Left cardiac atrium (tissue), 4 donors: Measurements from ENCODE around the gene TAF11L14. TPM values are rescaled to one million over a fixed set of nuclear protein-coding genes. Genes with fewer than 3 reads are reported as not detected.

Experiments
- ATAC-seq, 2 donors: fragments of 200-7000 bp; cut with Tn5 transposase; one replicate each; pipeline ENCODE4 v1.9.1; 2020; ENCODE audit warnings: mild to moderate bottlenecking in 2 of 2, moderate library complexity in 2 of 2
- DNase-seq: peaks from one replicate; pipeline ENCODE4 v3.0.0-alpha.2; 2020
- intact Hi-C, 2 donors: fragments of 100-400 bp; cut with DNase I; formaldehyde crosslinking; loops; one replicate each; pipeline versions ENCODE4 v1.14.1 to v1.15.1; 2022 to 2023
- total RNA-seq, 2 donors: library from RNA; stranded (reverse); fragmentation: NEBNext Ultra II Directional; extraction: Animal tissue kit (Norgen Biotek cat#: 25700); gene quantifications; one replicate each; pipeline ENCODE4 v1.2.1, GENCODE V29; 2021
- donor health status: DM: no; HTN: yes; CAD: no.
- donor health status: DM: no; HTN: yes; CAD: no; lungs with severe emphysema.
- donor health status: DM: yes; HTN: yes; CAD: no.
- donor health status: Dilated cardiomyopathy.

TAF11L14 gene
- total RNA-seq, 2 donors from 2014 or later: not detected

- ATAC-seq (no peak), DNase-seq (no peak)
- intact Hi-C loops: no loop called here
These were observed 36.1 kb downstream of the TAF11L14 start for GRCh38 chr5:17670353-17670752.

- intact Hi-C loops: no loop called here
- DNase-seq: no peak
- ATAC-seq: no peak
These were observed 44.6 kb downstream of the TAF11L14 start for GRCh38 chr5:17678751-17679324.

DNA sequence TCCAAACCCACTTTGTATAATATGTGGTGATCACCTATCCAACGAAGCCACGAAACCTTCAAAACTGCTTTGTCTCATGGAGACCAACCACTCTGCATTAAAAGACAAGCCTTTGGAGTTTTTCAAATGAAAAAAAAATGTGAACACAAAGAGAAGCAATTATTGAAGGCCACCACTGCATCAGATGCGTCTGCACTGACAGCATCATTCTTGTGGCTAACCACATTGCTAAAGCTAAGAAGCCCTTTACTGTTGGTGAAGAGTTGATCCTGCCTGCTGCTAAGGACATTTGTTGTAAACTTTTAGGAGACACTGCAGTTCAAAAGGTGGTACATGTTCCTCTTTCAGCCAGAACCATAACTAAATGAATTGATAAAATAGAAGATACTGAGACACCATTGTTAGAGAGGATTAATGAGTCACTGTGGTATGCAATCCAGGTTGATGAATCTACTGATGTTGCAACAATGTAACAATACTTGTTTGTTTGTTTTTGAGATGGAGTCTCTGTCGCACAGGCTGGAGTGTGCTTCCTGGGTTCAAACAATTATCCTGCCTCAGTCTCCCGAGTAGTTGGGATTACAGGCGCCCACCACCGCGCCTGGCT, 45.4 kb downstream of the TAF11L14 start:
- ATAC-seq: no peak
- intact Hi-C loops: no loop called here
- DNase-seq: no peak

DNA sequence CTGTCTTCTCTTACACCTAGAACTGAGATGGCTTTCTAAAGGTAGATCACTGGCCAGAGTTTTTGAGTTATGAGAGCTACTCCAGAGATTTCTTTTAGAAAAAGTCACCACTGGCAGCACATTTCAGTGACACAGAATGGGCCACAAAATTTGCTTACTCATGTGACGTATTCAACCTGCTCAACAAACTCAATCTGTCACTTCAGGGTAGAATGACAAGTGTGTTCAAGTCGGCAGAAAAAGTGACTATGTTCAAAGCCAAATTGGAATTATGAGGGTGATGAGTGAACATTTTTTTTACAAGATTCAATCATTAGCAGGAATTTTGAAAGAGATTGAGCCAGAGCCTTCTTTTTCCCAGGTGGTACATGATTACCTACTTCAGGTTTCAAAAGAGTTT, 46.5 kb downstream of the TAF11L14 start:
- DNase-seq: no peak
- no peak for ATAC-seq
- intact Hi-C loops: no loop called here

Other genes starting within 250 kb of the TAF11L14 start
- not detected for gene TAF11L2, start 136.2 kb upstream of the TAF11L14 start, total RNA-seq
- gene TAF11L3, start 116.1 kb upstream of the TAF11L14 start, total RNA-seq: not detected
- gene TAF11L4, start 112.7 kb upstream of the TAF11L14 start, total RNA-seq: not detected
- not detected for gene TAF11L5, start 109.2 kb upstream of the TAF11L14 start, total RNA-seq
- gene TAF11L6, start 105.8 kb upstream of the TAF11L14 start, total RNA-seq: not detected
- gene TAF11L7, start 48.7 kb upstream of the TAF11L14 start, total RNA-seq: not detected
- gene TAF11L8, start 43.5 kb upstream of the TAF11L14 start, total RNA-seq: not detected
- gene TAF11L9, start 40.1 kb upstream of the TAF11L14 start, total RNA-seq: not detected
- not detected for gene TAF11L10, start 36.6 kb upstream of the TAF11L14 start, total RNA-seq
- gene TAF11L11, start 30.3 kb upstream of the TAF11L14 start, total RNA-seq: not detected
- gene TAF11L12, start 24.1 kb upstream of the TAF11L14 start, total RNA-seq: not detected
- gene TAF11L13, start 2.4 kb upstream of the TAF11L14 start, total RNA-seq: not detected